CD14-positive monocyte (primary cell): ENCODE measurements around the gene ESPN. TPM values are rescaled to one million over a fixed set of nuclear protein-coding genes. Genes with fewer than 3 reads are reported as not detected.

Source experiments
- DNase-seq, 3 donors: peaks; one replicate each; pipeline ENCODE4 v3.0.0-alpha.2; 2011 to 2022
- H2AFZ ChIP-seq: 2 replicates; pipeline ENCODE4 v1.6.0; 2012; ENCODE audit warnings: mild to moderate bottlenecking, low read depth, low read length, inconsistent platforms; ENCODE audit not compliant: insufficient read depth, poor library complexity, severe bottlenecking
- H3K27ac ChIP-seq, 2 donors: 1 replicate in 1 of 2; 2 replicates in 1 of 2; pipeline ENCODE4 v1.5.1; 2012 to 2013; ENCODE audit warnings: low read length in 2 of 2, control low read depth in 1 of 2, inconsistent platforms in 1 of 2, low read depth in 1 of 2, mild to moderate bottlenecking in 1 of 2
- H3K27me3 ChIP-seq, 2 donors: one replicate each; pipeline versions ENCODE4 v1.6.0 to v1.6.1; 2011 to 2013; ENCODE audit warnings: low read length in 2 of 2; ENCODE audit not compliant: control insufficient read depth in 2 of 2, insufficient read depth in 2 of 2
- H3K36me3 ChIP-seq, 2 donors: replicated peaks in 1 of 2; 1 replicate in 1 of 2; 2 replicates in 1 of 2; pipeline versions ENCODE4 v1.5.1 to v1.6.1; 2012 to 2013; ENCODE audit warnings: low read length in 2 of 2, control low read depth in 1 of 2, inconsistent platforms in 1 of 2, mild to moderate bottlenecking in 1 of 2; ENCODE audit not compliant: insufficient read depth in 2 of 2, control insufficient read depth in 1 of 2
- H3K4me1 ChIP-seq, 2 donors: 1 replicate in 1 of 2; 2 replicates in 1 of 2; pipeline versions ENCODE4 v1.5.1 to v1.6.1; 2012 to 2013; ENCODE audit warnings: low read length in 2 of 2, control low read depth in 1 of 2, inconsistent platforms in 1 of 2, mild to moderate bottlenecking in 1 of 2, moderate library complexity in 1 of 2; ENCODE audit not compliant: insufficient read depth in 2 of 2, control insufficient read depth in 1 of 2
- H3K4me2 ChIP-seq: replicated peaks from 2 replicates; pipeline ENCODE3; 2012; ENCODE audit warnings: low read length, moderate library complexity, mild to moderate bottlenecking; ENCODE audit not compliant: poor library complexity, severe bottlenecking; ENCODE audit errors: extremely low read depth
- H3K4me3 ChIP-seq, 3 experiments: fragments of 200-600 bp in 1 of 3; sonication (generic) in 1 of 3; replicated peaks in 1 of 3; 1 replicate in 2 of 3; 2 replicates in 1 of 3; pipeline ENCODE4 v1.5.1; 2011 to 2013; ENCODE audit warnings: low read length in 3 of 3, mild to moderate bottlenecking in 3 of 3, control low read depth in 2 of 3, low read depth in 2 of 3, inconsistent platforms in 1 of 3, moderate library complexity in 1 of 3
- H3K79me2 ChIP-seq: 2 replicates; pipeline ENCODE4 v1.6.0; 2012; ENCODE audit warnings: mild to moderate bottlenecking, control low read depth, inconsistent platforms, low read length, moderate library complexity; ENCODE audit not compliant: insufficient read depth
- H3K9ac ChIP-seq: 2 replicates; pipeline ENCODE4 v1.6.0; 2017; ENCODE audit warnings: low read length, mild to moderate bottlenecking; ENCODE audit not compliant: insufficient read depth, poor library complexity, severe bottlenecking
- H3K9me3 ChIP-seq, 2 donors: replicated peaks in 1 of 2; 1 replicate in 1 of 2; 2 replicates in 1 of 2; pipeline versions ENCODE4 v1.5.1 to v1.6.1; 2012 to 2013; ENCODE audit warnings: low read length in 2 of 2, control low read depth in 1 of 2; ENCODE audit not compliant: control insufficient read depth in 1 of 2, insufficient read depth in 1 of 2
- H4K20me1 ChIP-seq: 2 replicates; pipeline ENCODE4 v1.6.0; 2012; ENCODE audit warnings: mild to moderate bottlenecking, low read length, control low read depth, moderate library complexity; ENCODE audit not compliant: insufficient read depth
- H3K27ac Mint-ChIP-seq, 7 donors: one replicate each; pipeline ENCODE4 v1.8.0; 2020; ENCODE audit warnings: mild to moderate bottlenecking in 7 of 7, mixed read lengths in 7 of 7, moderate library complexity in 6 of 7, inconsistent platforms in 2 of 7
- H3K27me3 Mint-ChIP-seq, 3 donors: one replicate each; pipeline ENCODE4 v1.8.0; 2021 to 2022; ENCODE audit warnings: low read depth in 3 of 3, mild to moderate bottlenecking in 3 of 3, mixed read lengths in 3 of 3, moderate library complexity in 3 of 3, inconsistent platforms in 1 of 3
- H3K36me3 Mint-ChIP-seq, 2 donors: one replicate each; pipeline ENCODE4 v1.8.0; 2020; ENCODE audit warnings: mixed read lengths in 2 of 2, inconsistent platforms in 1 of 2, mild to moderate bottlenecking in 1 of 2
- H3K4me1 Mint-ChIP-seq: one replicate; pipeline ENCODE4 v1.8.0; 2020; ENCODE audit warnings: mild to moderate bottlenecking, mixed read lengths
- H3K4me3 Mint-ChIP-seq, 2 donors: one replicate each; pipeline ENCODE4 v1.8.0; 2020; ENCODE audit warnings: mild to moderate bottlenecking in 2 of 2, mixed read lengths in 2 of 2, moderate library complexity in 1 of 2
- H3K9me3 Mint-ChIP-seq, 7 donors: one replicate each; pipeline ENCODE4 v1.8.0; 2020 to 2022; ENCODE audit warnings: mixed read lengths in 7 of 7, mild to moderate bottlenecking in 6 of 7, moderate library complexity in 6 of 7, inconsistent platforms in 2 of 7
- CTCF ChIP-seq: fragments of 200-600 bp; IDR thresholded peaks from one replicate; pipeline ENCODE4 v1.8.0; 2022; ENCODE audit warnings: antibody characterized with exemption, mild to moderate bottlenecking
- WGBS: methylation state at CpG from one replicate; pipeline ENCODE4 v1.1.5; 2013; ENCODE audit warnings: missing lambda C conversion rate; ENCODE audit not compliant: insufficient coverage; 5-methylcytosine and 5-hydroxymethylcytosine counted together
- intact Hi-C, 2 donors: fragments of 100-400 bp; cut with micrococcal nuclease; formaldehyde crosslinking; loops; one replicate each; pipeline versions ENCODE4 v1.15.0 to v1.15.1; 2023
- polyA plus RNA-seq, 3 donors: library from polyadenylated mRNA; depleted of rRNA in 1 of 3; unstranded in 2 of 3; stranded (reverse) in 1 of 3; fragments of 300-500 nt in 2 of 3; fragments of >200 nt in 1 of 3; fragmentation: Illumina TruSeq in 2 of 3; gene quantifications; 1 replicate in 2 of 3; 2 replicates in 1 of 3; pipeline ENCODE4 v1.2.3, GENCODE V29; 2012 to 2021

Gene ESPN
- polyA plus RNA-seq, 3 donors: not detected

GRCh38 chr1:6468729-6469461 lies 44.3 kb downstream of the ESPN start:
- intact Hi-C loops: no loop called here
- TF ChIP-seq CTCF: no peak
- Mint-ChIP-seq H3K27ac (no peak overlapping the region), H3K27me3 (peaks cover 20 to 37% (median 29%) of the 10 kb centered on the region in 3 donors), H3K4me1 (peaks cover 3% of the 10 kb centered on the region), H3K4me3 (no peak overlapping the region), H3K36me3 (no peaks in the 10 kb centered on the region), H3K9me3 (peaks cover 0 to 6% (median 0%) of the 10 kb centered on the region in 7 donors)
- 92% methylated on average over 4 of the region's 13 CpGs for WGBS
- Histone ChIP-seq H3K4me2 (no peak overlapping the region), H3K27ac (no peak overlapping the region), H3K9ac (no peak overlapping the region), H3K4me3 (no peak overlapping the region), H3K27me3 (peaks cover 0 to 29% of the 10 kb centered on the region in 2 donors), H3K36me3 (no peaks in the 10 kb centered on the region), H3K9me3 (peaks cover 0 to 6% of the 10 kb centered on the region in 2 donors), H2AFZ (no peak overlapping the region), H3K79me2 (no peaks in the 10 kb centered on the region), H3K4me1 (no peaks in the 10 kb centered on the region), H4K20me1 (no peaks in the 10 kb centered on the region)
- no peak for DNase-seq

- Mint-ChIP-seq H3K4me1 (peaks cover 3% of the 10 kb centered on the region), H3K4me3 (no peak overlapping the region), H3K27ac (peak overlapping the region in 2 of 7 donors; percentile 6 to 64), H3K36me3 (no peaks in the 10 kb centered on the region), H3K27me3 (peaks cover 14 to 24% (median 22%) of the 10 kb centered on the region in 3 donors), H3K9me3 (peaks cover 0 to 3% (median 0%) of the 10 kb centered on the region in 7 donors)
- H3K9me3 ChIP-seq: peaks cover 0 to 6% of the 10 kb centered on the region in 2 donors
- no peaks in the 10 kb centered on the region for H4K20me1 ChIP-seq
- no peaks in the 10 kb centered on the region for H3K36me3 ChIP-seq
- no peak overlapping the region for H3K4me2 ChIP-seq
- no peak overlapping the region for H2AFZ ChIP-seq
- WGBS: 93% methylated on average over 59 of the region's 67 CpGs
- no peaks in the 10 kb centered on the region for H3K4me1 ChIP-seq
- intact Hi-C loops: loop anchor here in 1 of 2 donors (5.0 kb wide), 1 partner anchor 532 kb away; no protein-coding TSS in a partner anchor
- no peak for DNase-seq
- H3K79me2 ChIP-seq: no peaks in the 10 kb centered on the region
- no peak overlapping the region for H3K27ac ChIP-seq
- no peak overlapping the region for H3K9ac ChIP-seq
- H3K4me3 ChIP-seq: no peak overlapping the region
- H3K27me3 ChIP-seq: peaks cover 0 to 14% of the 10 kb centered on the region in 2 donors
- no peak for TF ChIP-seq CTCF
Measured at GRCh38 chr1:6470132-6471085, 45.8 kb downstream of the ESPN start.
